ENCODE results near the gene GIMAP5. TPM values are rescaled to one million over a fixed set of nuclear protein-coding genes. Genes with fewer than 3 reads are reported as not detected.

Gene GIMAP5
- total RNA-seq, 1 experiment from 2014 or later: not detected

DNA sequence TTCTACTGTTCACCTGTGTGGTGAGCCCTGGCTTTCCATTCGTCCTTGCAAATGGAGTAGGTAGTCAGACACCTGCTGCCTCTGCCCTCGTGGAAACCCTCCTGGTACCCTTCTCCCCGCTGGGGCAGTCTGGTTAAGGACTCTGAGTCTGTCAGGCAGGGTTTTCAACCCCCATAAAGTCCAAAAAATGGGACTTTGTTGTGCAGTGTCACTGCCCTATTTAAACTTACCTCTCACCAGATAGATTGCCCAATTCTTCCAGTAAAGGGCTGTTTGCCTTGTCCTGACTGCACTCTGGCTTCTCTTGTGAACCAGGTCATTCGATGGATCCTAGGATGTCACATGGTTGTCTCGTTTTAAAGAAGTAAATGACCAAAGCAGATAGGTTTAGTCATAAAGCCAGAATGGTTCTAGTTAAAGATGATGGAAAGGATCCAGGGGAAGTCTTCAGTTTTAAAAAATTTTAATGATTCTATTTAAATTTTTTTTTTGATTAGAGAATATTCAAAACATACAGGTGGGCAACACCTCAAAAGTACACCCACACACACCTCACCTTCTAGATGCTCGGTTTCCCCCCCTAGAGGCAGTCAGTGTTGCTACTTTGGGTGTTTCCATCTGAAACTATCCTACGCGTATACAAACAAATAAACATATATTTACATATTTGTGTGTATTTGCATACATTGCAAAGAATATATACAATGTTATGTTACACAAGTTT, 41.0 kb downstream of the GIMAP5 start:
- no peak overlapping the region for H3K18ac ChIP-seq (ENCODE audit: insufficient read length, low read depth, low read length)
- H3K23me2 ChIP-seq (ENCODE audit: insufficient read length, low read depth, low read length, poor library complexity, severe bottlenecking): no peaks in the 10 kb centered on the region
- H3K9me3 Mint-ChIP-seq: peaks cover 5 to 12% of the 10 kb centered on the region in 2 experiments
- no peak overlapping the region for H2AFZ ChIP-seq (ENCODE audit: low read length)
- WGBS (ENCODE audit: extremely low coverage, insufficient read length, low lambda C conversion rate): no CpG with 5 or more reads among the region's 8 CpGs
- no peak overlapping the region for H2BK15ac ChIP-seq (ENCODE audit: low read depth, low read length)
- H2BK20ac ChIP-seq (ENCODE audit: low read depth, low read length, poor library complexity, severe bottlenecking): no peak overlapping the region
- no peak overlapping the region for H3K14ac ChIP-seq (ENCODE audit: insufficient read depth, low read length)
- no peaks in the 10 kb centered on the region; a peak in 1 of 7 replicates for H3K36me3 Mint-ChIP-seq (ENCODE audit: insufficient read depth in 1 of 3, low read depth in 3 of 3)
- no peak overlapping the region for H4K5ac ChIP-seq (ENCODE audit: insufficient read length, low read depth, low read length)
- H3K4me1 Mint-ChIP-seq: no peaks in the 10 kb centered on the region
- H3K4me2 ChIP-seq (ENCODE audit: insufficient read depth, insufficient read length, low read length): no peak overlapping the region
- no peak overlapping the region for H3K56ac ChIP-seq (ENCODE audit: insufficient read length, low read depth, low read length)
- H2BK5ac ChIP-seq (ENCODE audit: insufficient read length, low read length): no peak overlapping the region
- H3K9ac ChIP-seq (ENCODE audit: extremely low read depth, insufficient read length, low read length): no peak overlapping the region
- DNase-seq: no peak
- H3K4me1 ChIP-seq (ENCODE audit: insufficient read depth, low read length): no peaks in the 10 kb centered on the region
- H4K91ac ChIP-seq (ENCODE audit: insufficient read length, low read depth, low read length): no peak overlapping the region
- no peak overlapping the region for H3K4ac ChIP-seq (ENCODE audit: low read depth, low read length)
- no peak overlapping the region for H3K23ac ChIP-seq (ENCODE audit: insufficient read length, low read depth, low read length)
- H3K4me3 Mint-ChIP-seq: no peak overlapping the region
- no peaks in the 10 kb centered on the region for H4K20me1 ChIP-seq (ENCODE audit: control insufficient read depth, insufficient read depth, insufficient read length)
- H4K8ac ChIP-seq (replicated peaks; ENCODE audit: insufficient read length, low read depth, low read length): no peak overlapping the region
- no peak overlapping the region for H2BK120ac ChIP-seq (ENCODE audit: low read depth, low read length, poor library complexity, severe bottlenecking)
- no peak overlapping the region for H3T11ph ChIP-seq (ENCODE audit: low read length)
- H3K27ac Mint-ChIP-seq: no peak overlapping the region
- no peaks in the 10 kb centered on the region for H3K79me2 ChIP-seq (ENCODE audit: insufficient read depth, low read length)
- no peak overlapping the region for H2BK12ac ChIP-seq (ENCODE audit: insufficient read length, low read depth, low read length)
- no peaks in the 10 kb centered on the region for H3K27me3 ChIP-seq (ENCODE audit: insufficient read depth, low read length)
- H3K27me3 Mint-ChIP-seq (ENCODE audit: low read depth): peaks cover 52% of the 10 kb centered on the region
- H2AK5ac ChIP-seq (ENCODE audit: insufficient read length, low read length): no peak overlapping the region
- no peak overlapping the region for H3K27ac ChIP-seq (ENCODE audit: insufficient read length, low read depth, low read length)
- no peaks in the 10 kb centered on the region for H3K9me3 ChIP-seq (ENCODE audit: control insufficient read depth, low read depth, low read length)
- TF ChIP-seq, protein P1, sequence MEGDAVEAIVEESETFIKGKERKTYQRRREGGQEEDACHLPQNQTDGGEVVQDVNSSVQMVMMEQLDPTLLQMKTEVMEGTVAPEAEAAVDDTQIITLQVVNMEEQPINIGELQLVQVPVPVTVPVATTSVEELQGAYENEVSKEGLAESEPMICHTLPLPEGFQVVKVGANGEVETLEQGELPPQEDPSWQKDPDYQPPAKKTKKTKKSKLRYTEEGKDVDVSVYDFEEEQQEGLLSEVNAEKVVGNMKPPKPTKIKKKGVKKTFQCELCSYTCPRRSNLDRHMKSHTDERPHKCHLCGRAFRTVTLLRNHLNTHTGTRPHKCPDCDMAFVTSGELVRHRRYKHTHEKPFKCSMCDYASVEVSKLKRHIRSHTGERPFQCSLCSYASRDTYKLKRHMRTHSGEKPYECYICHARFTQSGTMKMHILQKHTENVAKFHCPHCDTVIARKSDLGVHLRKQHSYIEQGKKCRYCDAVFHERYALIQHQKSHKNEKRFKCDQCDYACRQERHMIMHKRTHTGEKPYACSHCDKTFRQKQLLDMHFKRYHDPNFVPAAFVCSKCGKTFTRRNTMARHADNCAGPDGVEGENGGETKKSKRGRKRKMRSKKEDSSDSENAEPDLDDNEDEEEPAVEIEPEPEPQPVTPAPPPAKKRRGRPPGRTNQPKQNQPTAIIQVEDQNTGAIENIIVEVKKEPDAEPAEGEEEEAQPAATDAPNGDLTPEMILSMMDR (conservative IDR thresholded peaks at IDR 0.05): no peak
- H3K79me1 ChIP-seq (ENCODE audit: insufficient read depth, low read depth, low read length, poor library complexity, severe bottlenecking): no peaks in the 10 kb centered on the region
